Central memory CD8-positive, alpha-beta T cell (primary cell): Measurements from ENCODE around the gene POTEJ.
"Not testable (repeated sequence)": the region's sequence is repeated elsewhere in the genome, so short reads cannot be mapped to it uniquely, and the experiment has no call there.

Experiments used
- ATAC-seq: fragments of 150-1000 bp; cut with Tn5 transposase; replicated peaks from 2 replicates; pipeline ENCODE4 v1.10.0; 2022; ENCODE audit warnings: mild to moderate bottlenecking, moderate FRiP score, moderate number of reproducible peaks; ENCODE audit not compliant: poor library complexity, severe bottlenecking; ENCODE audit errors: extremely low read depth
- DNase-seq, 2 donors: peaks; one replicate each; pipeline ENCODE4 v3.0.0; 2021; ENCODE audit warnings: low spot score in 2 of 2
- H3K27ac Mint-ChIP-seq: one replicate; pipeline ENCODE4 v1.8.0; 2022; ENCODE audit warnings: low read depth, mild to moderate bottlenecking, moderate library complexity, mixed read lengths
- H3K27me3 Mint-ChIP-seq: one replicate; pipeline ENCODE4 v1.8.0; 2022; ENCODE audit warnings: mixed read lengths
- H3K36me3 Mint-ChIP-seq: one replicate; pipeline ENCODE4 v1.8.0; 2022; ENCODE audit warnings: mild to moderate bottlenecking, moderate library complexity, mixed read lengths; ENCODE audit not compliant: insufficient read depth
- H3K4me1 Mint-ChIP-seq: one replicate; pipeline ENCODE4 v1.8.0; 2022; ENCODE audit warnings: mixed read lengths
- H3K4me3 Mint-ChIP-seq: one replicate; pipeline ENCODE4 v1.8.0; 2022; ENCODE audit warnings: mild to moderate bottlenecking, moderate library complexity, mixed read lengths
- H3K9me3 Mint-ChIP-seq: one replicate; pipeline ENCODE4 v1.8.0; 2022; ENCODE audit warnings: mixed read lengths

Gene POTEJ

GRCh38 chr2:130628784-130629475 lies 17.7 kb downstream of the POTEJ start:
- H3K9me3 Mint-ChIP-seq, H3K36me3 Mint-ChIP-seq, DNase-seq, ATAC-seq, H3K27ac Mint-ChIP-seq, H3K4me3 Mint-ChIP-seq, H3K27me3 Mint-ChIP-seq, H3K4me1 Mint-ChIP-seq: not testable (repeated sequence)

- DNase-seq, H3K36me3 Mint-ChIP-seq, H3K27ac Mint-ChIP-seq, H3K9me3 Mint-ChIP-seq, H3K4me3 Mint-ChIP-seq, H3K4me1 Mint-ChIP-seq, ATAC-seq: not testable (repeated sequence)
- peaks cover 19% of the 10 kb centered on the region for H3K27me3 Mint-ChIP-seq
These were observed 27.7 kb downstream of the POTEJ start for GRCh38 chr2:130638973-130639372.

GRCh38 chr2:130641688-130642087 lies 30.4 kb downstream of the POTEJ start:
- not testable (repeated sequence) for H3K4me1 Mint-ChIP-seq, H3K36me3 Mint-ChIP-seq, H3K27ac Mint-ChIP-seq, ATAC-seq, H3K4me3 Mint-ChIP-seq, DNase-seq, H3K9me3 Mint-ChIP-seq
- peaks cover 19% of the 10 kb centered on the region for H3K27me3 Mint-ChIP-seq

GRCh38 chr2:130649285-130649684 lies 38.0 kb downstream of the POTEJ start:
- not testable (repeated sequence) for ATAC-seq, H3K27me3 Mint-ChIP-seq, H3K4me3 Mint-ChIP-seq, H3K4me1 Mint-ChIP-seq, H3K27ac Mint-ChIP-seq, DNase-seq, H3K36me3 Mint-ChIP-seq, H3K9me3 Mint-ChIP-seq

- H3K27ac Mint-ChIP-seq, H3K27me3 Mint-ChIP-seq, ATAC-seq, DNase-seq, H3K36me3 Mint-ChIP-seq, H3K4me3 Mint-ChIP-seq, H3K4me1 Mint-ChIP-seq, H3K9me3 Mint-ChIP-seq: not testable (repeated sequence)
These were observed 53.3 kb downstream of the POTEJ start for GRCh38 chr2:130664506-130664905.

- H3K36me3 Mint-ChIP-seq, ATAC-seq, H3K9me3 Mint-ChIP-seq, DNase-seq, H3K4me1 Mint-ChIP-seq, H3K4me3 Mint-ChIP-seq, H3K27me3 Mint-ChIP-seq, H3K27ac Mint-ChIP-seq: not testable (repeated sequence)
These were observed 54.4 kb downstream of the POTEJ start for GRCh38 chr2:130665596-130665995.

GRCh38 chr2:130667516-130667915 lies 56.3 kb downstream of the POTEJ start:
- not testable (repeated sequence) for H3K27me3 Mint-ChIP-seq, H3K4me1 Mint-ChIP-seq, H3K9me3 Mint-ChIP-seq, H3K36me3 Mint-ChIP-seq, H3K27ac Mint-ChIP-seq, H3K4me3 Mint-ChIP-seq, DNase-seq, ATAC-seq

- not testable (repeated sequence) for DNase-seq, ATAC-seq, H3K4me1 Mint-ChIP-seq, H3K4me3 Mint-ChIP-seq, H3K27ac Mint-ChIP-seq, H3K36me3 Mint-ChIP-seq, H3K9me3 Mint-ChIP-seq, H3K27me3 Mint-ChIP-seq
These were observed 58.9 kb downstream of the POTEJ start for GRCh38 chr2:130670026-130670745.

- DNase-seq, H3K4me1 Mint-ChIP-seq, H3K9me3 Mint-ChIP-seq, H3K27ac Mint-ChIP-seq, H3K36me3 Mint-ChIP-seq, ATAC-seq, H3K4me3 Mint-ChIP-seq, H3K27me3 Mint-ChIP-seq: not testable (repeated sequence)
These were observed 81.0 kb downstream of the POTEJ start for GRCh38 chr2:130692041-130692770.

GRCh38 chr2:130693474-130693873 lies 82.2 kb downstream of the POTEJ start:
- ATAC-seq, H3K27me3 Mint-ChIP-seq, H3K27ac Mint-ChIP-seq, H3K4me1 Mint-ChIP-seq, DNase-seq, H3K4me3 Mint-ChIP-seq, H3K9me3 Mint-ChIP-seq, H3K36me3 Mint-ChIP-seq: not testable (repeated sequence)

GRCh38 chr2:130703250-130703649 lies 92.0 kb downstream of the POTEJ start:
- not testable (repeated sequence) for H3K27ac Mint-ChIP-seq, DNase-seq, H3K4me3 Mint-ChIP-seq, H3K36me3 Mint-ChIP-seq, ATAC-seq, H3K9me3 Mint-ChIP-seq, H3K4me1 Mint-ChIP-seq
- peaks cover 11% of the 10 kb centered on the region for H3K27me3 Mint-ChIP-seq
